GM12892 (cell line): ENCODE measurements around the gene CFAP20DC.

Experiments used
- POLR2A ChIP-seq: IDR thresholded peaks from 2 replicates; pipeline ENCODE4 v1.6.1; 2011; ENCODE audit warnings: low read depth, low read length, control low read depth
- POLR2AphosphoS5 ChIP-seq: IDR thresholded peaks from 2 replicates; pipeline ENCODE4 v1.6.1; 2011; ENCODE audit warnings: low read depth, low read length, control low read depth

GRCh38 chr3:59084583-59084982, 34.8 kb upstream of the CFAP20DC start:
- TF ChIP-seq POLR2A (no peak), POLR2AphosphoS5 (no peak)
